Measurements from ENCODE around the gene SPATA46.

Gene SPATA46

DNA sequence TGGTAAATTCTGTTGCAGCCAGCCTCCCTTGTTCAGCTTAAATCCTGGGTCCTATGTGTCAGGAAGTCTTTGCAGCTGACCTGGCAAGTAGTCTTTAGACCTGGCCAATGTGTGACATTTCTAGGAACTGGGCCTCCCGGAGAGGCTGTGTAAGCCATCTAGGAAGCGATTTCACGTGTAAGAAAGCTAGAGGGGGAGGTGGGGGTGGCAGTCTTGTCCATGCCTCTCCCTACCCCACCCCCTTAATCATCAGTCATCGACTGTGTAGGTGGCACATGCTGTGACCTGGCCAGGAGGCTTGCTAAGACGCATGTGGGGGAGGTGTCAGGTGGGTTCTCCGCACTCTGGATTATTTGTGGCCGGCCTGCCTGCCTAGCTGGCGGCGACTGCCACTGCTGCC, 13.3 kb upstream of the SPATA46 start:
- Histone ChIP-seq H3K36me3 (ENCODE audit: control insufficient read depth in 1 of 2, insufficient read depth in 2 of 2, low read length in 2 of 2) (no peaks in the 10 kb centered on the region), H3K4me1 (ENCODE audit: control insufficient read depth in 1 of 2, insufficient read depth in 2 of 2, low read length in 2 of 2) (peaks cover 0 to 6% of the 10 kb centered on the region in 2 donors), H3K4me3 (ENCODE audit: low read depth in 1 of 2, low read length in 2 of 2) (no peak overlapping the region), H3K9me3 (ENCODE audit: control insufficient read depth in 1 of 2, low read length in 2 of 2) (no peaks in the 10 kb centered on the region), H3K27me3 (ENCODE audit: low read depth, low read length) (no peaks in the 10 kb centered on the region), H3K27ac (ENCODE audit: low read length) (no peak overlapping the region)

DNA sequence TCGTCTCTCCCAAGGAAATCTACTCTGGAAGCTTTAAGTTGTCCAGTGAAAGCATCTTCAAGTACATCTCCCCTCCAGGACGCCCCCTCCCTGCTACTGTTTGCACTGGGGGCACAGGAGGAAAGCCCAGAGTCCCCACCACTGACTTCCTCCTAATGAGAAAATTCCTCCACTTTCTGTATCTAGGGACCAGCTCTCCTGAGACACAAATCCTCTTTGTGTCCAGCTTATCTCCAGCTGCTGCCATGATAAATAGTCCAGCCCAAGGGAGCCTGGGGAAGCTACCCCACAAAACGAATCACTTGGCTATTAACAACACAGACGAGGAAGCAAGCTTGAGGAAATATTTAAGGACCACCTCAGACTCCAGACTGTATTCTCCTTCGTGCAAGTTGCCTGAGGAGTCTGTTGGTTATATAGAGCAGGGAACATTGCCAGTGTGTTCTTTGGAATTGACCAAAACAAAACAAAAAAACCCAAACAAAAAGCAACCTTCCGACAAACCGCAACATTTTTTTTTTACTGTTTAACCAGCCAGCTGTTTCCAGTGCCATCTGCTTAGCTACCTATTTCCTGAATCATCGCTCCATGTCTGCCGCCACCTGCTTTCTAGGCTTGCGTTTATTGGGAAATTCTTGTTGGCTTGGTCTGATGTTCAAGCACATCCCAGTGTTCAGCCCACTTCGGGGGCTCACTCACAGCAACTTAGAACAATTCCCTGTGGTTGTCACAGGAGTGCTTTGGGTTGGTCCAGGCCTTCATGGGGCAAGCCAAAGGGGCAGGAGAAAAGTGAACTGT, 12.6 kb upstream of the SPATA46 start:
- H3K9me3 ChIP-seq (ENCODE audit: control insufficient read depth in 1 of 2, low read length in 2 of 2): no peaks in the 10 kb centered on the region
- no peak overlapping the region for H3K27ac ChIP-seq (ENCODE audit: low read length)
- H3K36me3 ChIP-seq (ENCODE audit: control insufficient read depth in 1 of 2, insufficient read depth in 2 of 2, low read length in 2 of 2): no peaks in the 10 kb centered on the region
- H3K4me3 ChIP-seq (ENCODE audit: low read depth in 1 of 2, low read length in 2 of 2): no peak overlapping the region
- H3K4me1 ChIP-seq (ENCODE audit: control insufficient read depth in 1 of 2, insufficient read depth in 2 of 2, low read length in 2 of 2): peaks cover 0 to 6% of the 10 kb centered on the region in 2 donors
- H3K27me3 ChIP-seq (ENCODE audit: low read depth, low read length): no peaks in the 10 kb centered on the region

- Histone ChIP-seq H3K9me3 (ENCODE audit: control insufficient read depth in 1 of 2, low read length in 2 of 2) (no peaks in the 10 kb centered on the region), H3K4me3 (ENCODE audit: low read depth in 1 of 2, low read length in 2 of 2) (no peak overlapping the region), H3K27ac (ENCODE audit: low read length) (no peak overlapping the region)
Measured at GRCh38 chr1:162388615-162389014, 12.0 kb upstream of the SPATA46 start.

GRCh38 chr1:162388083-162388594, 11.5 kb upstream of the SPATA46 start:
- Histone ChIP-seq H3K9me3 (ENCODE audit: control insufficient read depth in 1 of 2, low read length in 2 of 2) (no peaks in the 10 kb centered on the region), H3K27ac (ENCODE audit: low read length) (no peak overlapping the region), H3K36me3 (ENCODE audit: control insufficient read depth in 1 of 2, insufficient read depth in 2 of 2, low read length in 2 of 2) (no peaks in the 10 kb centered on the region)

More at GRCh38 chr1:162388615-162389014, 12.0 kb upstream of the SPATA46 start:
- peaks cover 0 to 6% of the 10 kb centered on the region in 2 donors for H3K4me1 ChIP-seq (ENCODE audit: control insufficient read depth in 1 of 2, insufficient read depth in 2 of 2, low read length in 2 of 2)
- no peaks in the 10 kb centered on the region for H3K36me3 ChIP-seq (ENCODE audit: control insufficient read depth in 1 of 2, insufficient read depth in 2 of 2, low read length in 2 of 2)
- H3K27me3 ChIP-seq (ENCODE audit: low read depth, low read length): no peaks in the 10 kb centered on the region

GRCh38 chr1:162387226-162388082, 10.8 kb upstream of the SPATA46 start:
- Histone ChIP-seq H3K4me3 (ENCODE audit: low read depth in 1 of 2, low read length in 2 of 2) (no peak overlapping the region), H3K4me1 (ENCODE audit: control insufficient read depth in 1 of 2, insufficient read depth in 2 of 2, low read length in 2 of 2) (peaks cover 0 to 6% of the 10 kb centered on the region in 2 donors), H3K9me3 (ENCODE audit: control insufficient read depth in 1 of 2, low read length in 2 of 2) (no peaks in the 10 kb centered on the region), H3K36me3 (ENCODE audit: control insufficient read depth in 1 of 2, insufficient read depth in 2 of 2, low read length in 2 of 2) (no peaks in the 10 kb centered on the region), H3K27me3 (ENCODE audit: low read depth, low read length) (no peaks in the 10 kb centered on the region), H3K27ac (ENCODE audit: low read length) (no peak overlapping the region)

More at GRCh38 chr1:162388083-162388594, 11.5 kb upstream of the SPATA46 start:
- Histone ChIP-seq H3K4me3 (ENCODE audit: low read depth in 1 of 2, low read length in 2 of 2) (no peak overlapping the region), H3K27me3 (ENCODE audit: low read depth, low read length) (no peaks in the 10 kb centered on the region), H3K4me1 (ENCODE audit: control insufficient read depth in 1 of 2, insufficient read depth in 2 of 2, low read length in 2 of 2) (peaks cover 0 to 6% of the 10 kb centered on the region in 2 donors)

- H3K27me3 ChIP-seq (ENCODE audit: low read depth, low read length): no peaks in the 10 kb centered on the region
- no peak overlapping the region for H3K27ac ChIP-seq (ENCODE audit: low read length)
- peaks cover 0 to 3% of the 10 kb centered on the region in 2 donors for H3K4me1 ChIP-seq (ENCODE audit: control insufficient read depth in 1 of 2, insufficient read depth in 2 of 2, low read length in 2 of 2)
- H3K9me3 ChIP-seq (ENCODE audit: control insufficient read depth in 1 of 2, low read length in 2 of 2): no peaks in the 10 kb centered on the region
- H3K4me3 ChIP-seq (ENCODE audit: low read depth in 1 of 2, low read length in 2 of 2): no peak overlapping the region
- H3K36me3 ChIP-seq (ENCODE audit: control insufficient read depth in 1 of 2, insufficient read depth in 2 of 2, low read length in 2 of 2): no peaks in the 10 kb centered on the region
Measured at GRCh38 chr1:162386292-162387225, 9.9 kb upstream of the SPATA46 start.

- H3K27ac ChIP-seq (ENCODE audit: low read length): no peak overlapping the region
- no peak overlapping the region for H3K4me3 ChIP-seq (ENCODE audit: low read depth in 1 of 2, low read length in 2 of 2)
- no peaks in the 10 kb centered on the region for H3K27me3 ChIP-seq (ENCODE audit: low read depth, low read length)
- H3K4me1 ChIP-seq (ENCODE audit: control insufficient read depth in 1 of 2, insufficient read depth in 2 of 2, low read length in 2 of 2): no peaks in the 10 kb centered on the region
- no peaks in the 10 kb centered on the region for H3K9me3 ChIP-seq (ENCODE audit: control insufficient read depth in 1 of 2, low read length in 2 of 2)
- H3K36me3 ChIP-seq (ENCODE audit: control insufficient read depth in 1 of 2, insufficient read depth in 2 of 2, low read length in 2 of 2): no peaks in the 10 kb centered on the region
Measured at GRCh38 chr1:162385702-162386101, 9.0 kb upstream of the SPATA46 start.

- no peak overlapping the region for H3K27ac ChIP-seq (ENCODE audit: low read length)
- no peaks in the 10 kb centered on the region for H3K9me3 ChIP-seq (ENCODE audit: control insufficient read depth in 1 of 2, low read length in 2 of 2)
- no peaks in the 10 kb centered on the region for H3K27me3 ChIP-seq (ENCODE audit: low read depth, low read length)
- H3K4me1 ChIP-seq (ENCODE audit: control insufficient read depth in 1 of 2, insufficient read depth in 2 of 2, low read length in 2 of 2): no peaks in the 10 kb centered on the region
- H3K36me3 ChIP-seq (ENCODE audit: control insufficient read depth in 1 of 2, insufficient read depth in 2 of 2, low read length in 2 of 2): no peaks in the 10 kb centered on the region
- H3K4me3 ChIP-seq (ENCODE audit: low read depth in 1 of 2, low read length in 2 of 2): no peak overlapping the region
Measured at GRCh38 chr1:162385280-162385623, 8.6 kb upstream of the SPATA46 start.

DNA sequence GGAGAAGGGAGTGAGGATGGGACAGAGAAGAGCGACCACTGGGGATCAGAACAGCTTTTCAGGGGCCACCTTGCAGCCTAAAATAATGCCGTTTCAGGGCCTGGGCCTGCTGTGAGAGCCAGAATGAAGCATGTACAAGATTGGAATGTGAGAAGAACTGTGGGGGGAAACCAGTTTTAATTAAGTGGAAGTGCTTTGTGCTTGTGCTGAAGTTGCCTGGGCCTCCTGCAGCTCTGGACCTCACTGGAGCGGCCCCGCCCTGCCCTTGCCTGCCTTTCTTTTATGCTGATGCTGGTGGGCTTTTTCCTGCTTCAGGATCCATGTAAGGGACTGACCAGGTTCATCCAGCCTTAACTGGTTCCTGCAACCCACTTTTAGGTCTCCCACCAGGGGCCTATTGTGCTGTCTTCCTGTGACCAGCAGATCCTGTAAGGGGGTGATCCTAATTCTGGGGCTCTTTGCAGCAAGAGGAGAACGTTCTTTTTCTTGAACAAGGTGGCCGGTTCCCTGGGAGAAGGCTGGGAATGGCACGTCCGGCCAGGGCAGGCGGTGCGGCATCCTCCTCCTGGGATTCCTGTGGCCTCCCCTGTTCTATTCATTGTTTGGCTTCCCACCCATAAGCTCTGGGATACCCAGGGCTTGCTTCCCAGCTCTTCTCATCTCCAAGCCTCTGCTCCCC, 8.1 kb upstream of the SPATA46 start:
- Histone ChIP-seq H3K4me1 (ENCODE audit: control insufficient read depth in 1 of 2, insufficient read depth in 2 of 2, low read length in 2 of 2) (no peaks in the 10 kb centered on the region), H3K9me3 (ENCODE audit: control insufficient read depth in 1 of 2, low read length in 2 of 2) (no peaks in the 10 kb centered on the region), H3K4me3 (ENCODE audit: low read depth in 1 of 2, low read length in 2 of 2) (no peak overlapping the region), H3K27me3 (ENCODE audit: low read depth, low read length) (no peaks in the 10 kb centered on the region), H3K27ac (ENCODE audit: low read length) (no peak overlapping the region), H3K36me3 (ENCODE audit: control insufficient read depth in 1 of 2, insufficient read depth in 2 of 2, low read length in 2 of 2) (no peaks in the 10 kb centered on the region)

GRCh38 chr1:162384116-162384515, 7.5 kb upstream of the SPATA46 start:
- Histone ChIP-seq H3K4me1 (ENCODE audit: control insufficient read depth in 1 of 2, insufficient read depth in 2 of 2, low read length in 2 of 2) (no peaks in the 10 kb centered on the region), H3K27me3 (ENCODE audit: low read depth, low read length) (no peaks in the 10 kb centered on the region), H3K9me3 (ENCODE audit: control insufficient read depth in 1 of 2, low read length in 2 of 2) (no peaks in the 10 kb centered on the region), H3K27ac (ENCODE audit: low read length) (no peak overlapping the region), H3K36me3 (ENCODE audit: control insufficient read depth in 1 of 2, insufficient read depth in 2 of 2, low read length in 2 of 2) (no peaks in the 10 kb centered on the region), H3K4me3 (ENCODE audit: low read depth in 1 of 2, low read length in 2 of 2) (no peak overlapping the region)

Measured in muscle layer of duodenum (tissue), 2 donors.